ENCODE measurements around the gene CLSTN2.

DNA sequence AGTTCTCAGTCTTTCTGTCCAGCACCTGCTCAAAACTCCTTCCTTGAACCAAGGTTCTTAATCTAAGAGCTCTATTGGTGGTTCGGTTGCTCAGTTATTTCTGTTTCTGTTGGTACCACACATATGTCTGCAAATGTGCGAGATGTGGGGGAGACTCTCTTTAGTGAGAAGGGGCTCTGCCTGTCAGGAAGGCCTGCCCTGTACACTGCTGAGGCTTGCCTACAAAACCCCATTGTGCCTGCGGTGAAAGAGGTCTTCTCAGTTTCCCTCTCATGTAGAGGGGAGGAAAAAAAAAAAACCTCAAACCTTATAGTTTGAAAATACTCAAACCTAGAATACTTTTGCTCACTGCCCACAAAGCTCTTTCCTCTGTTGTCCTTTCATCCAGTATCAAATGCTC lies 142.4 kb downstream of the CLSTN2 start:
- TF ChIP-seq, protein P1, sequence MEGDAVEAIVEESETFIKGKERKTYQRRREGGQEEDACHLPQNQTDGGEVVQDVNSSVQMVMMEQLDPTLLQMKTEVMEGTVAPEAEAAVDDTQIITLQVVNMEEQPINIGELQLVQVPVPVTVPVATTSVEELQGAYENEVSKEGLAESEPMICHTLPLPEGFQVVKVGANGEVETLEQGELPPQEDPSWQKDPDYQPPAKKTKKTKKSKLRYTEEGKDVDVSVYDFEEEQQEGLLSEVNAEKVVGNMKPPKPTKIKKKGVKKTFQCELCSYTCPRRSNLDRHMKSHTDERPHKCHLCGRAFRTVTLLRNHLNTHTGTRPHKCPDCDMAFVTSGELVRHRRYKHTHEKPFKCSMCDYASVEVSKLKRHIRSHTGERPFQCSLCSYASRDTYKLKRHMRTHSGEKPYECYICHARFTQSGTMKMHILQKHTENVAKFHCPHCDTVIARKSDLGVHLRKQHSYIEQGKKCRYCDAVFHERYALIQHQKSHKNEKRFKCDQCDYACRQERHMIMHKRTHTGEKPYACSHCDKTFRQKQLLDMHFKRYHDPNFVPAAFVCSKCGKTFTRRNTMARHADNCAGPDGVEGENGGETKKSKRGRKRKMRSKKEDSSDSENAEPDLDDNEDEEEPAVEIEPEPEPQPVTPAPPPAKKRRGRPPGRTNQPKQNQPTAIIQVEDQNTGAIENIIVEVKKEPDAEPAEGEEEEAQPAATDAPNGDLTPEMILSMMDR (IDR thresholded peaks at IDR 0.05; ENCODE audit: low read length), result no peak
- TF ChIP-seq EZH2 (optimal IDR thresholded peaks at IDR 0.05; ENCODE audit: low read depth, low read length) (no peak), EZH2phosphoT487 (IDR thresholded peaks at IDR 0.05; ENCODE audit: low read length) (no peak)

All from MM.1S (cell line).